NCI-H187 (cell line): ENCODE measurements around the gene ATAT1.

ENCODE experiments used
- DNase-seq, 2 experiments: peaks; one replicate each; lab custom pipeline; 2025; lab: John Stamatoyannopoulos, UW

Gene ATAT1

DNA sequence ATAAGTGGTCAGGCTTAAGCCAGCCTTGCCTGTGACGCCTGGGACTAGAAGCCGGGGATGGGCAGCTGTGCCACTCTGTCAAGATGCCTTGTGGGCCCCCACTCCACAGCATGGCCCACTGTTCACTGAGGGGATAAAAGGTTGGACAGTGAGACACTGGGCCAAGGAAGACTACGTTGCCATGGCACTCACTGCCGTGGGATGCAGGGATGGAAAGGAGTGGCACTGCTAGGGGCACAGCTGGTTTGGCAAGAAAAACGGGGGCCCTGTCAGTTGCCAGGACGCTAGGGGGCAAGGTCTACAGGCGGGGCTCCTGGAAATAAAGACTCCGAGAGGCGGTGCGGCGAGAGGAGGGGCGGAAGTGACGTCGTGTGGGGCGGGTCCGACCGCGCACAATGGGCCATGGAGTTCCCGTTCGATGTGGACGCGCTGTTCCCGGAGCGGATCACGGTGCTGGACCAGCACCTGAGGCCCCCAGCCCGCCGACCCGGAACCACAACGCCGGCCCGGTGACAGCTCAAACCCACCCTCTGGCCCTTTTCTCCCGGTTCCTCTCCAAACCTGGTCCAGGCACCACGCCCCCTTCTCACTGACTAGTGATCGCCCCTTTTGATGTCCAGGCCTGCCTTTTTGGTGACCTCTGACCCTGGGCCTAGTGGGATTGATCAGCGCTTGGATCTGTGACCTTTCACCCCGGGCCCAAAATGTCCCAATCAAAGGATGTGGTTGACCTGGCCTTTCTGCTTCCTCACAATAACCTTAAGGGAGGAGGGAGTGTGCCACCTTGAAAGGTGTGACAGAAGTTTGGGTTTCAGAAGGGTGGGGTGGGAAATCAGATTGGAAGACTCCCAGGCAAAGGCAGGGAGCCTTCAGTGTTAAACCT is at the start of gene ATAT1:
ATAT1 (plus strand) TSS at position 391 of the 883 bp plus-strand sequence.
- peak; percentile 47 to 58 for DNase-seq

DNA sequence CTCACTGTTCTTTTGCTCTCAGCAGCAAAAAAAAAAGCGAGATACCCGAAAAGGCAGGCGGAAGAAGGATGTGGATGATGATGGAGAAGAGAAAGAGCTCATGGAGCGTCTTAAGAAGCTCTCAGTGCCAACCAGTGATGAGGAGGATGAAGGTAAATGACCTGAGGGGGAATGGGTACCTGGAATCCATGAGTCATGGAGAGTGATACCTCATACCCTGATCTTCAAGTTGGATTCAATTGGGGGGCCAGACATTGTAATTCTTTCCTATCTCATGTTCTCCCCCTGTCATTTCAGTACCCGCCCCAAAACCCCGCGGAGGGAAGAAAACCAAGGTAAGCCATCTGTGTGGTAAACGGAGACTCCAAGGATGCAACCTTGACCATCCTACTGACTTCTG is 48.6 kb upstream of the ATAT1 start:
- no peak for DNase-seq

DNA sequence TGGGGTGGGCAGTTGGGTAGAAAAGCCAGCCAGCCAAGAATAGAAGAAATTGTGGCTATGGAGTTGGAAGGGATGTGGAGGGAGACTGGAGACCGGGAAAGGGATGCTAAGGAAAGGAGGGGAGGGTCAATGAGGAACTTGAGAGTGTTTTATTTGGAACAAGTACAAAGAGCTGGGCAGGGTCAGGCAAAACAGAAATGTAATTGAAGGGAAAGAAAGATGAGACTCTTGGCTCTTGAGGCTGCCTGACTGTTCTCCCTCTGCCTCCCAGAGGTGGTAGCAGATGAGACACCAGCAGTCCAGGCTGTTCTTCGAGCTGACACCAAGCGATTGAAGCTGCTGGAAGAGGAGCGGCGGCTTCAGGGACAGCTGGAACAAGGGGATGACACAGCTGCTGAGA is 42.8 kb upstream of the ATAT1 start:
- no peak for DNase-seq

DNA sequence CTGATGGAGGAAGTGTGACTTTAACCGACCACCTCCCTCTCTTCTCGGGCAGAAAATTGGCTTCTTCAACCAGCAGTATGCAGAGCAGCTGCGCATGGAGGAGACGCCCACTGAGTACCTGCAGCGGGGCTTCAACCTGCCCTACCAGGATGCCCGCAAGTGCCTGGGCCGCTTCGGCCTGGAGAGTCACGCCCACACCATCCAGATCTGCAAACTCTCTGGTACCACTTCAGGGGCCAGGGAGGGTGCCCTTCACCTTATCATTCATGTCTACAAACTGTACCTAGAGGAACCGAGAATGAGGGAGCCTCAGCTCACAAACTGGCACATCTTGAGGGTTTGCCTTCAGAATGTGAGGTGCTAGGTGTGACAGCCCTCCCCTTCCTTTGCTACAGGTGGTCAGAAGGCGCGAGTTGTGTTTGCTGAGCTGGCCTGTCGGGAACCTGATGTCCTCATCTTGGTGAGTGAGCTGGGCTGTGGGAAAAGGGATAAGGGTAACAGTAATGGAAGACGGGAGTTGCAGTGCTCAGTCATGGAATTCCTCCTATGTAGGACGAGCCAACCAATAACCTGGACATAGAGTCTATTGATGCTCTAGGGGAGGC is 36.8 kb upstream of the ATAT1 start:
- DNase-seq: no peak

DNA sequence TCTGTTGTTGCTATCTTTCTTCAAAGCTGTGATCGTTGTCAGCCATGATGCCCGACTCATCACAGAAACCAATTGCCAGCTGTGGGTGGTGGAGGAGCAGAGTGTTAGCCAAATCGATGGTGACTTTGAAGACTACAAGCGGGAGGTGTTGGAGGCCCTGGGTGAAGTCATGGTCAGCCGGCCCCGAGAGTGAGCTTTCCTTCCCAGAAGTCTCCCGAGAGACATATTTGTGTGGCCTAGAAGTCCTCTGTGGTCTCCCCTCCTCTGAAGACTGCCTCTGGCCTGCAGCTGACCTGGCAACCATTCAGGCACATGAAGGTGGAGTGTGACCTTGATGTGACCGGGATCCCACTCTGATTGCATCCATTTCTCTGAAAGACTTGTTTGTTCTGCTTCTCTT is 36.2 kb upstream of the ATAT1 start:
- no peak for DNase-seq

DNA sequence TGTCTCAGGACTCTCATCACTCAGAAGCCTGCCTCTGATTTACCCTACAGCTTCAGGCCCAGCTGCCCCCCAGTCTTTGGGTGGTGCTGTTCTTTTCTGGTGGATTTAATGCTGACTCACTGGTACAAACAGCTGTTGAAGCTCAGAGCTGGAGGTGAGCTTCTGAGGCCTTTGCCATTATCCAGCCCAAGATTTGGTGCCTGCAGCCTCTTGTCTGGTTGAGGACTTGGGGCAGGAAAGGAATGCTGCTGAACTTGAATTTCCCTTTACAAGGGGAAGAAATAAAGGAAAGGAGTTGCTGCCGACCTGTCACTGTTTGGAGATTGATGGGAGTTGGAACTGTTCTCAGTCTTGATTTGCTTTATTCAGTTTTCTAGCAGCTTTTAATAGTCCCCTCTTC is 35.7 kb upstream of the ATAT1 start:
- no peak for DNase-seq

DNA sequence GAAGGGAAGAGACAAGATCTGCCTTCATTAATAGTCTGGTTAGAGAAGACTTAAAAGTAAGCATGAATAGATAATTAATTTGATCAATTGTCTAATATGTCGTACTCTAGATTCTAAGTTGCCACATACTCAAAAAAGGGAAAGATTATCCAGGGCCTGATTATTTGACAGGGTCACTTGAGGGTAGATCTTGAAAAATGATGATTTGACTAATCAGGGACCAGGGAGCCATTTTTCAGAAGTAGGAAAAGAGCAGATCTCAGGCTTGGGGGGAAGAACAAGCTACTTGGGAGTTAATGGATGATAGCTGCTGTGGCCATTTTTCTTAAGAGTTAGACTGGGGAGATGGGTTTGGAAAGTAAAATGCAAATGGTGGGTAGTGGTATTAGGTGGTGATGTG is 34.4 kb upstream of the ATAT1 start:
- DNase-seq: no peak

DNA sequence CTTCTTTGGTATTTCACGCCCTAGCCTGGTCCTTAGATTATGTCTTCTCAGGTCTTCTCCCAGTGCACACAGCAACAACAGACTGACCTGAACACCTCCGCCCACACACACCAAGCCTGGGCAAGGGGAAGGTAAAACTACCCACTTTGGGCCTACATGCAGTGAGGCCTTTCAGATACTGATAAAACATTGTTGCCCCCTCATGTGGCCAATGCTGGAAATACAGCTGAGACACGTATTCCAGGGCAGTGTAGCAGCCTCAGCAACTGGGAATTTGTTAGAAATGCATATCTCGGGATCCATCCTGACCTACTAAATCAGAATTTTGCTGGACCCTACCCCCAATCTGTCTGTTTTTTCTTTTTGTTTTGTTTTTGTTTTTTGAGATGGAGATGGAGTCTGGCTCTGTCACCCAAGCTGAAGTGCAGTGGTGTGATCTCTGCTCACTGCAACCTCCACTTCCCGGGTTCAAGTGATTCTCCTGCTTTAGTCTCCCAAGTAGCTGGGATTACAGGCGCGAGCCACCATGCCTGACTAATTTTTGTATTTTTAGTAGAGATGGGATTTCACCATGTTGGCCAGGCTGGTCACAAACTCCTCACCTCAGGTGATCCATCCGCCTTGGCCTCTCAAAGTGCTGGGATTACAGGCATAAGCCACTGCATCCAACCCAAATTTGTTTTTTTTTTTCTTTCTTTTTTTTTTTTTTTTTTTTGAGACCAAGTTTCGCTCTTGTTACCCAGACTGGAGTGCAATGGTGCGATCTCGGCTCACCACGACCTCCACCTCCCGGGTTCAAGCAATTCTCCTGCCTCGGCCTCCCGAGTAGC is 29.1 kb upstream of the ATAT1 start:
- peak in 1 of 2 experiments; percentile 17 for DNase-seq

DNA sequence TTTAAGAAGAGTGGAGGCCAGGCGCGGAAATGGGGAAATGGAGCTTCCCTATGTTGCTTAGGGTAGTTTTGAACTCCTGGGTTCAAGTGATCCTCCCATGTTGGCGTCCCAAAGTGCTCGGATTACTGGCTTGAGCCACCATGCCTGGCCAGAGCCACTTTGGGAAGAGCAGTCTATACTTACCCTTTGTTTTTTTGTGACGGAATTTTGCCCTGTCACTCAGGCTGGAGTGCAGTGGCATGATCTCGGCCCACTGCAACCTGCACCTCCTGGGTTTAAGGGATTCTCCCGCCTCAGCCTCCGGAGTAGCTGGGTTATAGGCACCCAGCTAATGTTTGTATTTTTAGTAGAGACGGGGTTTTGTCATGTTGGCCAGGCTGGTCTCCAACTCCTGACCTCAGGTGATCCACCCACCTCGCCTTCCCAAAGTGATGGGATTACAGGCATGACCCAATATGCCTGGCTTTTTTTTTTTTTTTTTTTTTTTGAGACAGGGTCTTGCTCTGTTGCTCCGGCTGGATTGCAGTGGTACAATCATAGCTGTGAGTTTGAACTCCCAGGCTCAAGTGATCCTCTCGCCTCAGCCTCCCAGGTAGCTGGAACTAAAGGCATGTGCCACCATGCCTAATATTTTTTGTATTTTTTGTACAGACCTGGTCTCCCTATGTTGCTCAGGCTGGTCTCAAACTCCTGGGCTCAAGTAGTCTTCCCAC is 27.6 kb upstream of the ATAT1 start:
- no peak for DNase-seq

DNA sequence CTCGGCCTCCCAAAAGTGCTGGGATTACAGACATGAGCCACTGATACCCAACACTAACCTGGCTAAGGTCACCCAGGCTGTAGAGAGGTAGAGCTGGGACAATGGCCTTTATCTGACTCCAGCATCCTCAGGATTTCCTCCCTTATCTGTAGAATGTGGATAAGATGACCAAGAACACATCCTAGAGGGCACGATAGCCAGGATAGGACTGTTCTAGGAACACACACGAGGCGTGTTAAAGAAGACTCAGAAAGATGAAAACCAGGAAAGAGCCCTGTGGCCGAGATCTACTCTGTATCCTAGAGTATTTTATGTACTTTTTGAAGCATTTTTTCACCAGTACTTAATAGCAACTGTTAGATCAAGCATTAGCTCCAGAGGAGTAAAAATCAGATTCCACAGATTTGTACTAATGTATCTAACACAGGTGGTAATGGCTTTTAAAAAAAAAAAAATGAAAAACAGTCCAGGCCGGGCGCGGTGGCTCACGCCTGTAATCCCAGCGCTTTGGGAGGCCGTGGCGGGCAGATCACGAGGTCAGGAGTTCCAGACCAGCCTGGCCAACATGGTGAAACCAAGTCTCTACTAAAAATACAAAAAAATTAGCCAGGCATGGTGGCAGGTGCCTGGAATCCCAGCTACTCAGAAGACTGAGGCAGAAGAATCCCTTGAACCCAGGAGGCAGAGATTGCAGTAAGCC is 26.9 kb upstream of the ATAT1 start:
- DNase-seq: no peak

DNA sequence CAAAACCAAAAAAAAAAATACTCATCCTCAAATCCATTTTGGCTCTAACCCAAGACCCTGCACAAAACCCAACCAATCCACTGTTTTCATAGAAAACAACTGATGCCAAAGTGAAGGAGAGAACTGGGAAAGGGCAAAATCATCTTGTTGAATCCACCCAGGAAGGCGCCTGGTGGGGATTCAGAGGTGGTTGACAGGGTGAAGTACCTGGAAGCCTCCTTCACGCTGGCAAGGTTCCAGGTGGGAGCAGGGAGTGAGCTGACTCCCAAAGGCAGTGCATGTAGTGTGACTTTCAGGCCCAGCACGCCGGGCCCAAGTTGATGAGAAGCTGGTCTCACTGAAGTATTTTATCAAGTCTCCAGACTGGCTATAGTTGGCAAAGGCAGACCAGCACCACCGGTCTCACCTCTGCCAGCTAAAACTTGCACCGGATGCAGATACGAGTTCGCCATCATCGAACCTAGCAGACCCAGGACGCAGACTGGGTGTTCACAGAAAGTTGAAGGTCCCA is 26.2 kb upstream of the ATAT1 start:
- DNase-seq: no peak

DNA sequence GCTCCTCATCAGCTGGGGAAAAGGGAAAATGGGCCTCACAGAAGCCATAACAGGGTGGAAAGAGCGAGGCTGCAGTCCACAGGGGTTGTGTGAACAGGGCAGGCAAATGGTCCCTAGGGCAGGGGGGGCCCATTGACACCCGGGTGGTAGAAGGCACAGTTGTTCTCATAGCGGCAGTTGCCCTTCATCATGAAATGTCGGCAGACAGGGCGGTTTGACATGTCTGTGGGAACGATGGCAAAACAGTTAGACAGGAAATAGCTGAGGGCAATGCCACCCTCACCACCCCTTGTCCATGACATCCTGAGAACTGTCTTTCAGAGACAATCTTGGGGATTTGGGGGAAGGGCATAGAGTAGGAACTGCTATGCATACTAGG is 25.2 kb upstream of the ATAT1 start:
- no peak for DNase-seq

DNA sequence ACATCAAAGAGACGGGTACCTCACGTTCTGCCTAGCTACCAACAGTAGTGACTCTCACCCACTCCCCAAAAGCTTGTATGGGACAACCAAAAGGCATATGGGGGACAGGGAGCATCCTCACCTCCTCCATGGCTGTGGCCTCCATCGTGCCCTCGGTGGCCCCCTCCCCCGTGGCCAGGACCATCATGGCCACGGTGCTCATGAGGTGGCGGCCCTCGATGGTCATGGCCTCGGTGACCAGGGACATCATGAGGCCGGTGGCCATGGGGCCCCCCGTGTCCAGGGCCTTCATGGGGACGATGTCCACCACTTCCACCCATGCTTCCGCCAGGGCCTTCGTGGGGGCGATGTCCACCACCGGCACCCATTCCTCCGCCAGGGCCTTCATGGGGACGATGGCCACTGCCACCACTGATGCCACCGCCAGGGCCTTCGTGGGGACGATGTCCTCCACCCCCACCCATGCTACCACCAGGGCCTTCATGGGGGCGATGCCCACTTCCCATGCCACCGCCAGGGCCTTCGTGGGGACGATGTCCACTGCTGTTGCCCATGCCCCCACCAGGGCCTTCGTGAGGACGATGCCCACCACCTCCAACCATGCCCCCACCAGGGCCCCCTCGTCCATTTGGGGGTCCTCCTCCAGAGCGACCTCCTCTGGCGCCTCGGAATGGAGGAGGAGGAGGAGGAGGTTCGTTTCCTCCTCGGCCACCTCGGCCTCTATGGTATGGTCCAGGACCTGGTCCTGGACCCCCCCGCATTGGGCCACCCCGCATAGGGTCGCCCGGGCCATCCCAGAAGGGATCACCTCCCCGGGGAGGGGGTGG is 24.6 kb upstream of the ATAT1 start:
- DNase-seq: no peak

DNA sequence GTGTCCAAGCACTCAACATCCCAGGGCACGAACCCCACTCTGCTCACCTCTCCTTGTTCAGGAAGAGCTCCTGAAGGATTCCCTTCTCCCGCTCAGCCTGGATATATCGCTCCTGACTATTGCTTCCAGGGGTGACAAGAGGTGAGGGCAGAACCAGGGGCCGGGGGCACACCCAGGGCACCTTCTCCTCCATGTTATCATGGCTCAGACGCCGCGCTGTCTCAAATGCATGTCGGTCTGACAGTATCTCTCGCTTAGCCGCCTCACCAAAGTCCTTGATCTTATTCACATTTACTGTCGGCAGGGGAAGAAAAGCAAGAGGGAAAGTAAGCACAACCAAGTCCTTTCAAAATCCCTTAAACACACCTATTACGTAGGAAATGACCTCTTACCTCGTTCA is 22.7 kb upstream of the ATAT1 start:
- DNase-seq: no peak

DNA sequence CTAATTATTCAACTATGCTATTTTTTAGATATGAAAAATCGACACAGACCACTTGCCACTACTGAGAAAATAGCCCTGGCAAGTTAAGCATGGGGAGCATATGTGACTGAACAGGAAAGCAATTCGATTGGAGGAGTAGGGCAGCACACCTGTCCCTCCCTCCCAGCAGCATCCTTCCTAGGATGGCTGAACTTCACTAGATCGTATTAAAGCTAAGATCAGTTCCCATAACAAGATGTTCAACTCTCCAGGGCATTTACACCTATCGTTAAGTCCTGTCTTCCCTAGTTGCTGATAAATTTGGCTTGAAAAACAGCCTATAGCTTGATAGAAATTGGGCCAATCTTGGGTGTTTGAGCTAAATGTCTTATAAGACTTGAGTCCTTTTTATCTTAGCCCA is 16.6 kb upstream of the ATAT1 start:
- DNase-seq: no peak

DNA sequence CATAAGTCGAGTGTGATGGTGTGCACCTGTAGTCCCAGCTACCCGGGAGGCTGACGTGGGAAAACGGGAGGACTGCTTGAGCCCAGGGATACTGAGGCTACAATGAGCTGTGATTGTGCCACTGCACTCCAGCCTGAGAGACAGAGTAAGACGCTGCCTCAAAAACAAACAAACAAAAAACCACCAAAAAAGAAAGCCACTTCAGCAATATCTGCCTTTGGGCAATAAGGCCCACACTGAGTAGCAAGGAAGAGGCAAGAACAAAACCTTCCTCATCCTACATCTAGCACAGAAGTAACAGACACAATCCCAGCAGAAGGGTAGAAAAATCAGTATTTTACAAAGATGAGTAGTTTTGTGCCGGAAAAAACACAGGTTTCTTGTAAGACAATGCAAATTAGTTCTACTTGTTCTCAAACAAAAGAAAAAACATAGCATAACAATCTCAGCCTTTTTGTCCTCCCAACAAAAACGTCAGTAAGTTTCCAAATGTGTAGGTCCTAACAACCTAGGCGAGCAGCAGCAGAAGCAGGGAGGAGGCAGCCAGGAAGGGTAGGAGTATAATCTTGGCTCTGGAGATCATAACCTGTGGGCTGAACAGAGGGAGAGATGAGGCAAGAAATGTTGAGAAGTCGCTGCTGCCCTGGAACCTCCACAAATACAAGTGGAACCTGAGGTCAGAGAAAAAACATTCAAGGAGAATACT is 15.4 kb upstream of the ATAT1 start:
- DNase-seq: no peak

DNA sequence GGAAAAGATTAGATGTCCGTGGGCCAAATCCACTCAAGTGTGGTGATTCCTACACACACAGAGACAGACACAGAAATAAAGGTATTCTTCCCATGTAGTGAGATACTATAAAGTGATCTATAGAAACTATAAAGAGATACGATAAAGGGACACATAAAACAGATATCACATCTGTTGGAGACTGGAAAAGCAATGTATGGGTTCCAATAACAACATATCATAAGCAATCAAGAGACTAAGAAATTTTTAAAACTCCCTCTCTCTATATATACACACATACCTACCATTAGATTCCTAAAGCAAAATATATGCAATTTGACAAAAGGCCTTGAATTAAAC is 14.8 kb upstream of the ATAT1 start:
- no peak for DNase-seq

DNA sequence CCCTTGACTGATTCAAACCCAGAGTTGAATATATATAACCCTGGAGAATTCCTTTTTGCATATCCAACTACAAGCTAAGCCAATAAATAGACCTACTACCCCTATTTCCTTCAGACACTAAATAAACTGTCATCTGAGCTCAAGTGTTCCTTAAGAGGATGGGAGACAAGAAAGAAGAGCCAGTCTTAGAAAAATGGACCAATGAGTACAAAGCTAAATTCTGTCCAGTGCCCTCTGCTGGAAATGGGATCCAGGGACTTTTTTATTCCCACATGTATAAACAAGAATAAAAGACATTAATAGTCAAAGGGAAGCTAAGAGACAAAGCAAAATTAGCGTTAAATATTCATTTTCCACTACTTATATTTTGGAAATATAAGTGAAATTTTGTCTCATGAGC is 14.5 kb upstream of the ATAT1 start:
- DNase-seq: no peak

DNA sequence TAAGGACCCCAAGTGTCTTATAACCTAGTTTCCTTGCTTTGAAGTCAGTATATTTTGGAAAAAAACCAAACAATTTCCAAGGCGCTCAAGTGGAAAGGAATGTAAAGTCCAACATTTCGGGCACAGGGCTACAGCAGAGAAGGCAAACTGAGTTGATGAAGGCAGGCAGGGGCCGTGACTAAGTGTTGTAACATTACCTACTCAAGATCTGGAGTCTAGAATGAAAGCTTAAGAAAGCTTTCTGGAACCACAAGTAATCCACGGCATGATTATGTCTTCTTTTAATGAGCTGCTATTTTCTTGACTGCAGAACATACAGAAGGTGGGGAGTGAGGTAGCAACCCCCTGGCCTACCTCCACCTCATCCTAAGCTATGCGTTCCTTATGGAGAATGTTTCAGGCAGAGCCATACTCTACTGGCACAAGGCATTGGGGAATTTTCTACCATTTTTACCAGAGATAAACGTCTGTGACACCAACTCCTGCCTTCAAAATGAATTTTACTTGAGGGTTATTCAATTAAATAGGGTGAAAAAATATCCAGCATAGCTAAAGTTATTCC is 13.9 kb upstream of the ATAT1 start:
- no peak for DNase-seq
